GM18517 (cell line): ENCODE measurements around the gene KLF7.

Experiments
- ATAC-seq: cut with Tn5 transposase; IDR thresholded peaks from one replicate; pipeline ENCODE4 v1.9.1; 2021; ENCODE audit warnings: mild to moderate bottlenecking, moderate library complexity; ENCODE audit not compliant: unreplicated experiment

KLF7 gene

GRCh38 chr2:207097278-207097677, 68.5 kb downstream of the KLF7 start:
- no peak for ATAC-seq

- no peak for ATAC-seq
Observed at GRCh38 chr2:207095963-207096362, 69.8 kb downstream of the KLF7 start.

GRCh38 chr2:207093234-207093633, 72.5 kb downstream of the KLF7 start:
- no peak for ATAC-seq

- ATAC-seq = no peak
Observed at GRCh38 chr2:207092818-207093217, 72.9 kb downstream of the KLF7 start.

- ATAC-seq = no peak
Observed at GRCh38 chr2:207091928-207092327, 73.8 kb downstream of the KLF7 start.

GRCh38 chr2:207091176-207091575, 74.6 kb downstream of the KLF7 start:
- ATAC-seq = no peak

- ATAC-seq = no peak
Observed at GRCh38 chr2:207090389-207090788, 75.4 kb downstream of the KLF7 start.

GRCh38 chr2:207088839-207089238, 76.9 kb downstream of the KLF7 start:
- ATAC-seq = no peak

GRCh38 chr2:207088276-207088675, 77.5 kb downstream of the KLF7 start:
- ATAC-seq = no peak

- ATAC-seq = no peak
Observed at GRCh38 chr2:207087046-207087902, 78.5 kb downstream of the KLF7 start.

GRCh38 chr2:207086136-207086535, 79.6 kb downstream of the KLF7 start:
- ATAC-seq = no peak

GRCh38 chr2:207085110-207085509, 80.6 kb downstream of the KLF7 start:
- ATAC-seq = no peak

- ATAC-seq = no peak
Observed at GRCh38 chr2:207083361-207084110, 82.2 kb downstream of the KLF7 start.

GRCh38 chr2:207082619-207083018, 83.1 kb downstream of the KLF7 start:
- no peak for ATAC-seq

- no peak for ATAC-seq
Observed at GRCh38 chr2:207078186-207078798, 87.5 kb downstream of the KLF7 start.

- ATAC-seq = no peak
Observed at GRCh38 chr2:207077266-207077665, 88.5 kb downstream of the KLF7 start.

GRCh38 chr2:207075456-207075855, 90.3 kb downstream of the KLF7 start:
- ATAC-seq = no peak

- ATAC-seq = peak; percentile 42
Observed at GRCh38 chr2:207073801-207074678, 91.7 kb downstream of the KLF7 start.

- ATAC-seq = peak; percentile 24
Observed at GRCh38 chr2:207073412-207073800, 92.3 kb downstream of the KLF7 start.

- ATAC-seq = no peak
Observed at GRCh38 chr2:207072571-207072970, 93.2 kb downstream of the KLF7 start.

- no peak for ATAC-seq
Observed at GRCh38 chr2:207071820-207072219, 93.9 kb downstream of the KLF7 start.
